GM23338 (cell line): ENCODE data around the gene CMC2. TPM values are rescaled to one million over a fixed set of nuclear protein-coding genes. Genes with fewer than 3 reads are reported as not detected.
A peak's percentile ranks its signal among the peaks of the same experiment; 100 is the strongest.

ENCODE experiments used
- ATAC-seq: fragments of 200-7000 bp; cut with Tn5 transposase; 3 replicates; pipeline ENCODE4 v1.9.1; 2020
- DNase-seq: peaks from one replicate; pipeline ENCODE4 v3.0.0-alpha.2; 2015; ENCODE audit warnings: low spot score
- H2AFZ ChIP-seq: fragments of 200-600 bp; sonication (generic); 2 replicates; pipeline ENCODE4 v1.8.0; 2016; ENCODE audit warnings: antibody characterized with exemption, mild to moderate bottlenecking, moderate library complexity
- H3F3A ChIP-seq: fragments of 200-600 bp; sonication (generic); replicated peaks from 2 replicates; pipeline ENCODE4 v1.8.0; 2017; ENCODE audit warnings: antibody characterized with exemption, mixed run types, low read depth
- H3K27ac ChIP-seq: fragments of 200-600 bp; sonication (generic); 2 replicates; pipeline ENCODE4 v1.6.1; 2016; ENCODE audit warnings: low read depth
- H3K27me3 ChIP-seq: fragments of 200-600 bp; sonication (generic); 2 replicates; pipeline ENCODE4 v1.8.0; 2016; ENCODE audit warnings: mild to moderate bottlenecking, mixed run types, moderate library complexity; ENCODE audit not compliant: insufficient read depth
- H3K36me3 ChIP-seq: fragments of 200-600 bp; sonication (generic); 2 replicates; pipeline ENCODE4 v1.8.0; 2016; ENCODE audit warnings: mild to moderate bottlenecking; ENCODE audit not compliant: insufficient read depth
- H3K4me1 ChIP-seq: fragments of 200-600 bp; sonication (generic); 2 replicates; pipeline ENCODE4 v1.8.0; 2016; ENCODE audit warnings: mild to moderate bottlenecking, moderate library complexity; ENCODE audit not compliant: insufficient read depth
- H3K4me2 ChIP-seq: fragments of 200-600 bp; sonication (generic); 2 replicates; pipeline ENCODE4 v1.7.1; 2017; ENCODE audit warnings: mixed run types
- H3K4me3 ChIP-seq: fragments of 200-600 bp; sonication (generic); 2 replicates; pipeline ENCODE4 v1.6.1; 2016; ENCODE audit warnings: mixed run types
- H3K79me2 ChIP-seq: fragments of 200-600 bp; sonication (generic); replicated peaks from 2 replicates; pipeline ENCODE4 v1.8.0; 2017; ENCODE audit warnings: mild to moderate bottlenecking; ENCODE audit not compliant: insufficient read depth
- H3K9me2 ChIP-seq: fragments of 200-600 bp; sonication (generic); 2 replicates; pipeline ENCODE4 v1.8.0; 2017; ENCODE audit not compliant: insufficient read depth
- H4K20me1 ChIP-seq: fragments of 200-600 bp; sonication (generic); replicated peaks from 2 replicates; pipeline ENCODE4 v1.8.0; 2017; ENCODE audit warnings: mild to moderate bottlenecking; ENCODE audit not compliant: insufficient read depth
- H3K27ac Mint-ChIP-seq: 2 replicates; pipeline ENCODE4 v1.8.0; 2020; ENCODE audit warnings: inconsistent platforms, mild to moderate bottlenecking, moderate library complexity, mixed read lengths
- H3K27me3 Mint-ChIP-seq: 3 replicates; pipeline ENCODE4 v1.8.0; 2022; ENCODE audit warnings: low read depth, mild to moderate bottlenecking, moderate library complexity, mixed read lengths, inconsistent platforms; ENCODE audit not compliant: insufficient read depth, poor library complexity
- H3K36me3 Mint-ChIP-seq: 3 replicates; pipeline ENCODE4 v1.8.0; 2021; ENCODE audit warnings: low read depth, mild to moderate bottlenecking, inconsistent platforms, moderate library complexity, mixed read lengths
- H3K4me1 Mint-ChIP-seq: 3 replicates; pipeline ENCODE4 v1.8.0; 2020; ENCODE audit warnings: mild to moderate bottlenecking, inconsistent platforms, mixed read lengths
- H3K4me3 Mint-ChIP-seq: 3 replicates; pipeline ENCODE4 v1.8.0; 2021; ENCODE audit warnings: moderate library complexity, mild to moderate bottlenecking, inconsistent platforms, mixed read lengths
- H3K9me3 Mint-ChIP-seq: 3 replicates; pipeline ENCODE4 v1.8.0; 2020; ENCODE audit warnings: moderate library complexity, mild to moderate bottlenecking, inconsistent platforms, mixed read lengths
- CREB1 ChIP-seq: fragments of 250-450 bp; sonication (Bioruptor Pico); IDR thresholded peaks from 2 replicates; pipeline ENCODE4 v1.5.0; 2020; ENCODE audit warnings: low read depth, mild to moderate bottlenecking, moderate library complexity
- EZH2 ChIP-seq: fragments of 200-600 bp; sonication (generic); IDR thresholded peaks from one replicate; pipeline ENCODE4 v1.8.0; 2017; ENCODE audit warnings: antibody characterized with exemption, mild to moderate bottlenecking, low read depth; ENCODE audit not compliant: unreplicated experiment
- EZH2phosphoT487 ChIP-seq: fragments of 200-600 bp; sonication (generic); IDR thresholded peaks from one replicate; pipeline ENCODE4 v1.8.1; 2018; ENCODE audit warnings: antibody characterized with exemption; ENCODE audit not compliant: unreplicated experiment
- JUNB ChIP-seq: IDR thresholded peaks from one replicate; pipeline ENCODE4 v1.6.1; 2016; ENCODE audit warnings: antibody characterized with exemption; ENCODE audit not compliant: unreplicated experiment
- polyA plus RNA-seq: library from polyadenylated mRNA; unstranded; fragments of >200 nt; fragmentation: Nextera tagmentation; extraction: Ambion mirVana; gene quantifications from 2 replicates; pipeline ENCODE4 v1.2.1, GENCODE V29; 2016
- total RNA-seq: library from RNA; depleted of rRNA; stranded (reverse); fragments of >200 nt; shearing (Covaris generic); gene quantifications from 2 replicates; pipeline ENCODE4 v1.2.3, GENCODE V29; 2014
- TF ChIP-seq, protein P1 (sequence below): fragments of 250-450 bp; sonication (Bioruptor Pico); IDR thresholded peaks from 2 replicates; pipeline ENCODE4 v1.5.0; 2020; ENCODE audit warnings: mild to moderate bottlenecking, moderate library complexity

The CMC2 gene
- total and polyA plus RNA-seq, 2 experiments from 2014 or later = 35.7 to 211 TPM

DNA sequence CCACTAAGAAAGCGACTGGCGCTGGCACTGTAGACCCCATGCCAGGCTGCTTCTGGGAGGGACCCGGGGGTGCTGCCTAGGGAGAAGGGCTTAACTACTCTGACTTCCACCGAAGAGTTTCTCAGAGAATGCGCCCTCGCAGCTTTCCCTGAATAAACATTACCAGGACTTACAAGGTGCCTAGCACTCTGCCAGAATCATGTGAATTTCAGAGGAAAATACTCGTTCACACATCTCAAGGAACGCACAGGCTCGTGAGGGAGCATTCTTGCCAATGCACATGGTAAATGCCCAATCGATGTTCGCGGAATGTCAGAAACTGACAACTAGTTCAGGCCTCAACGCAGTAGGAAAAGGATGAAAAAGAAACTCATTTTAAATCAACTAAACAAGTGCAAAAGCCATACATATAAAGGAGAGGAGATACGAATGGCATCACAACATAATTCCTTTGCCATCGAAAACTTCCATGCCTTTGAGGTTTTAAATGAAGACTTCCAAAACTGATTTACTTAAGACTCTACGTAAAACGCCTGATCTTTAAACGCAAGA lies 999 bp downstream of the CMC2 start:
- Histone ChIP-seq H3K27ac (no peak overlapping the region), H2AFZ (no peak overlapping the region)
- peak; percentile 30 for DNase-seq

More for the DNA sequence above, 999 bp downstream of the CMC2 start:
- Mint-ChIP-seq H3K9me3 (no peaks in the 10 kb centered on the region), H3K4me3 (peak overlapping the region; percentile 98), H3K4me1 (peaks cover 22% of the 10 kb centered on the region), H3K27ac (peak overlapping the region; percentile 42), H3K27me3 (peaks cover 7% of the 10 kb centered on the region), H3K36me3 (peaks cover 4% of the 10 kb centered on the region; the same call in 1 of the 3 replicates)
- Histone ChIP-seq H4K20me1 (peaks cover 10% of the 10 kb centered on the region; the same call in 1 of the 2 replicates), H3K36me3 (no peaks in the 10 kb centered on the region), H3K27me3 (no peaks in the 10 kb centered on the region), H3F3A (no peaks in the 10 kb centered on the region), H3K4me1 (peaks cover 7% of the 10 kb centered on the region), H3K4me2 (peak overlapping the region; percentile 89), H3K4me3 (peak overlapping the region; percentile 91), H3K79me2 (peaks cover 88% of the 10 kb centered on the region), H3K9me2 (no peaks in the 10 kb centered on the region)
- TF ChIP-seq EZH2phosphoT487 = no peak
- no peak for TF ChIP-seq CREB1 (CRISPR knock-in tag)
- no peak for TF ChIP-seq JUNB
- TF ChIP-seq, protein P1, sequence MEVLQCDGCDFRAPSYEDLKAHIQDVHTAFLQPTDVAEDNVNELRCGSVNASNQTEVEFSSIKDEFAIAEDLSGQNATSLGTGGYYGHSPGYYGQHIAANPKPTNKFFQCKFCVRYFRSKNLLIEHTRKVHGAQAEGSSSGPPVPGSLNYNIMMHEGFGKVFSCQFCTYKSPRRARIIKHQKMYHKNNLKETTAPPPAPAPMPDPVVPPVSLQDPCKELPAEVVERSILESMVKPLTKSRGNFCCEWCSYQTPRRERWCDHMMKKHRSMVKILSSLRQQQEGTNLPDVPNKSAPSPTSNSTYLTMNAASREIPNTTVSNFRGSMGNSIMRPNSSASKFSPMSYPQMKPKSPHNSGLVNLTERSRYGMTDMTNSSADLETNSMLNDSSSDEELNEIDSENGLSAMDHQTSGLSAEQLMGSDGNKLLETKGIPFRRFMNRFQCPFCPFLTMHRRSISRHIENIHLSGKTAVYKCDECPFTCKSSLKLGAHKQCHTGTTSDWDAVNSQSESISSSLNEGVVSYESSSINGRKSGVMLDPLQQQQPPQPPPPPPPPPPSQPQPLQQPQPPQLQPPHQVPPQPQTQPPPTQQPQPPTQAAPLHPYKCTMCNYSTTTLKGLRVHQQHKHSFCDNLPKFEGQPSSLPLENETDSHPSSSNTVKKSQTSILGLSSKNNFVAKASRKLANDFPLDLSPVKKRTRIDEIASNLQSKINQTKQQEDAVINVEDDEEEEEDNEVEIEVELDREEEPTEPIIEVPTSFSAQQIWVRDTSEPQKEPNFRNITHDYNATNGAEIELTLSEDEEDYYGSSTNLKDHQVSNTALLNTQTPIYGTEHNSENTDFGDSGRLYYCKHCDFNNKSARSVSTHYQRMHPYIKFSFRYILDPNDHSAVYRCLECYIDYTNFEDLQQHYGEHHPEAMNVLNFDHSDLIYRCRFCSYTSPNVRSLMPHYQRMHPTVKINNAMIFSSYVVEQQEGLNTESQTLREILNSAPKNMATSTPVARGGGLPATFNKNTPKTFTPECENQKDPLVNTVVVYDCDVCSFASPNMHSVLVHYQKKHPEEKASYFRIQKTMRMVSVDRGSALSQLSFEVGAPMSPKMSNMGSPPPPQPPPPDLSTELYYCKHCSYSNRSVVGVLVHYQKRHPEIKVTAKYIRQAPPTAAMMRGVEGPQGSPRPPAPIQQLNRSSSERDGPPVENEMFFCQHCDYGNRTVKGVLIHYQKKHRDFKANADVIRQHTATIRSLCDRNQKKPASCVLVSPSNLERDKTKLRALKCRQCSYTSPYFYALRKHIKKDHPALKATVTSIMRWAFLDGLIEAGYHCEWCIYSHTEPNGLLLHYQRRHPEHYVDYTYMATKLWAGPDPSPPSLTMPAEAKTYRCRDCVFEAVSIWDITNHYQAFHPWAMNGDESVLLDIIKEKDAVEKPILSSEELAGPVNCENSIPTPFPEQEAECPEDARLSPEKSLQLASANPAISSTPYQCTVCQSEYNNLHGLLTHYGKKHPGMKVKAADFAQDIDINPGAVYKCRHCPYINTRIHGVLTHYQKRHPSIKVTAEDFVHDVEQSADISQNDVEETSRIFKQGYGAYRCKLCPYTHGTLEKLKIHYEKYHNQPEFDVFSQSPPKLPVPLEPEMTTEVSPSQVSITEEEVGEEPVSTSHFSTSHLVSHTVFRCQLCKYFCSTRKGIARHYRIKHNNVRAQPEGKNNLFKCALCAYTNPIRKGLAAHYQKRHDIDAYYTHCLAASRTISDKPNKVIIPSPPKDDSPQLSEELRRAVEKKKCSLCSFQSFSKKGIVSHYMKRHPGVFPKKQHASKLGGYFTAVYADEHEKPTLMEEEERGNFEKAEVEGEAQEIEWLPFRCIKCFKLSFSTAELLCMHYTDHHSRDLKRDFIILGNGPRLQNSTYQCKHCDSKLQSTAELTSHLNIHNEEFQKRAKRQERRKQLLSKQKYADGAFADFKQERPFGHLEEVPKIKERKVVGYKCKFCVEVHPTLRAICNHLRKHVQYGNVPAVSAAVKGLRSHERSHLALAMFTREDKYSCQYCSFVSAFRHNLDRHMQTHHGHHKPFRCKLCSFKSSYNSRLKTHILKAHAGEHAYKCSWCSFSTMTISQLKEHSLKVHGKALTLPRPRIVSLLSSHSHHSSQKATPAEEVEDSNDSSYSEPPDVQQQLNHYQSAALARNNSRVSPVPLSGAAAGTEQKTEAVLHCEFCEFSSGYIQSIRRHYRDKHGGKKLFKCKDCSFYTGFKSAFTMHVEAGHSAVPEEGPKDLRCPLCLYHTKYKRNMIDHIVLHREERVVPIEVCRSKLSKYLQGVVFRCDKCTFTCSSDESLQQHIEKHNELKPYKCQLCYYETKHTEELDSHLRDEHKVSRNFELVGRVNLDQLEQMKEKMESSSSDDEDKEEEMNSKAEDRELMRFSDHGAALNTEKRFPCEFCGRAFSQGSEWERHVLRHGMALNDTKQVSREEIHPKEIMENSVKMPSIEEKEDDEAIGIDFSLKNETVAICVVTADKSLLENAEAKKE (CRISPR knock-in tag) = no peak
- TF ChIP-seq EZH2 = no peak
- no peak for ATAC-seq
